ENCODE data around the gene CDHR2. TPM values are rescaled to one million over a fixed set of nuclear protein-coding genes. Genes with fewer than 3 reads are reported as not detected.

CDHR2 gene
- total RNA-seq, 1 experiment from 2014 or later = 0.20 TPM

- DNase-seq (ENCODE audit: low spot score) = no peak
Observed at GRCh38 chr5:176639208-176639607, 90.1 kb downstream of the CDHR2 start.

- no peak for DNase-seq (ENCODE audit: low spot score)
Observed at GRCh38 chr5:176639981-176640380, 90.8 kb downstream of the CDHR2 start.

GRCh38 chr5:176640616-176641015 is 91.5 kb downstream of the CDHR2 start:
- no peak for DNase-seq (ENCODE audit: low spot score)

GRCh38 chr5:176642675-176643490 is 93.7 kb downstream of the CDHR2 start:
- no peak for DNase-seq (ENCODE audit: low spot score)

GRCh38 chr5:176643491-176644219 is 94.5 kb downstream of the CDHR2 start:
- no peak for DNase-seq (ENCODE audit: low spot score)

GRCh38 chr5:176644294-176644693 is 95.2 kb downstream of the CDHR2 start:
- no peak for DNase-seq (ENCODE audit: low spot score)

GRCh38 chr5:176644878-176645670 is 95.9 kb downstream of the CDHR2 start:
- DNase-seq (ENCODE audit: low spot score) = no peak

Small RNA genes within 50 kb of the gene (small RNA-seq; reads per million reads assigned to genes)
- gene MIR4281 (not detected), gene RF00019 (not detected), gene RN7SL684P (not detected)

Other genes starting within 250 kb of the CDHR2 start
- 43.6 and 53.5 TPM in 2 replicates for gene KIAA1191, start 187.6 kb upstream of the CDHR2 start, total RNA-seq (2014; rRNA removed; shearing (Covaris generic))
- gene ARL10, start 183.9 kb upstream of the CDHR2 start, total RNA-seq (2014; rRNA removed; shearing (Covaris generic)) = 0.03 TPM in 1 of 2 replicates, not detected in the other
- gene NOP16, start 160.7 kb upstream of the CDHR2 start, total RNA-seq (2014; rRNA removed; shearing (Covaris generic)) = 77.1 and 82.4 TPM in 2 replicates
- gene HIGD2A, start 160.6 kb upstream of the CDHR2 start, total RNA-seq (2014; rRNA removed; shearing (Covaris generic)) = 142 and 166 TPM in 2 replicates
- gene CLTB, start 132.8 kb upstream of the CDHR2 start, total RNA-seq (2014; rRNA removed; shearing (Covaris generic)) = 87.3 and 97.2 TPM in 2 replicates
- gene FAF2, start 101.0 kb upstream of the CDHR2 start, total RNA-seq (2014; rRNA removed; shearing (Covaris generic)) = 28.7 and 30.7 TPM in 2 replicates
- 42.3 and 55.0 TPM in 2 replicates for gene RNF44, start 11.9 kb upstream of the CDHR2 start, total RNA-seq (2014; rRNA removed; shearing (Covaris generic))
- gene GPRIN1, start 60.8 kb downstream of the CDHR2 start, total RNA-seq (2014; rRNA removed; shearing (Covaris generic)) = 4.3 and 5.6 TPM in 2 replicates
- gene SNCB, start 81.2 kb downstream of the CDHR2 start, total RNA-seq (2014; rRNA removed; shearing (Covaris generic)) = not detected in 2 replicates
- gene EIF4E1B, start 81.3 kb downstream of the CDHR2 start, total RNA-seq (2014; rRNA removed; shearing (Covaris generic)) = not detected in 2 replicates
- 25.6 and 34.2 TPM in 2 replicates for gene TSPAN17, start 98.1 kb downstream of the CDHR2 start, total RNA-seq (2014; rRNA removed; shearing (Covaris generic))